Measurements from ENCODE around the gene GRK5.
A peak's percentile ranks its signal among the peaks of the same experiment; 100 is the strongest.
"Not testable (repeated sequence)": the region's sequence is repeated elsewhere in the genome, so short reads cannot be mapped to it uniquely, and the experiment has no call there.

Gene GRK5

GRCh38 chr10:119427263-119427864 lies 220.0 kb downstream of the GRK5 start:
- FAIRE-seq (no peak), DNase-seq (ENCODE audit: insufficient read length, low spot score) (no peak)

GRCh38 chr10:119428789-119429188 lies 221.4 kb downstream of the GRK5 start:
- FAIRE-seq: no peak

GRCh38 chr10:119429771-119430170 lies 222.4 kb downstream of the GRK5 start:
- DNase-seq (ENCODE audit: insufficient read length, low spot score): no peak
- FAIRE-seq: no peak

More at GRCh38 chr10:119428789-119429188, 221.4 kb downstream of the GRK5 start:
- no peak for DNase-seq (ENCODE audit: insufficient read length, low spot score)

DNA sequence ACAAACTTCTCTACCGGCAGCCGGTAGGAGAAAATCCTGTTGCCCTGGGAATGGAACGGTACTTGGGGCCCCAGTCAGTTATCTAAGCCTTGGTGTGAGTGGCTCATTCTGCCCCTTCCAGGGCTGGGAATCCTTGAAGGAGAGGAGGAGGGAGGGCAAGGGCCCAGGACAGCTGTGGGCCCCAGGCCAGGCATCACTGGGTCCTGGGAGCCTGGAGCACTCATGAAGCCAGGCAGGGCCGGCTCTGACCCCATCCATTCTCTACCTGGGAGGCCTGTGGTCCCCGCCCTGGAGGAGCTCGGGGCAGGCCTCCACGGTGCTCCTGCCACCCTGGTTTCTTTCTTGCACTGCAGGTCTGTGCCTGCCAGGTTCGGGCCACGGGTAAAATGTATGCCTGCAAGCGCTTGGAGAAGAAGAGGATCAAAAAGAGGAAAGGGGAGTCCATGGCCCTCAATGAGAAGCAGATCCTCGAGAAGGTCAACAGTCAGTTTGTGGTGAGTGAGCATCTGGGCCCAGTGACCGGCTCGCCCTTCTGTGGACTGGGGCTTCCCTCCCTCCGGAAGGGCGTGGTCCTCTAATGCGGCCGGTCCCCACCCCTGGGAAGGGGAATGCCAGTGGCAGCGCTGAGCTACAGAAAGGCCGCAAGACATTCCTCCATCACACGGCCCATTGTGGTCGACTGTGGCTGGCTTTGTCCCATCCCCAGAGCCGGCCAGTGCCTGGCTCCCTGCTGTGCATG lies 223.8 kb downstream of the GRK5 start:
- DNase-seq (ENCODE audit: insufficient read length, low spot score) (no peak), FAIRE-seq (no peak)

DNA sequence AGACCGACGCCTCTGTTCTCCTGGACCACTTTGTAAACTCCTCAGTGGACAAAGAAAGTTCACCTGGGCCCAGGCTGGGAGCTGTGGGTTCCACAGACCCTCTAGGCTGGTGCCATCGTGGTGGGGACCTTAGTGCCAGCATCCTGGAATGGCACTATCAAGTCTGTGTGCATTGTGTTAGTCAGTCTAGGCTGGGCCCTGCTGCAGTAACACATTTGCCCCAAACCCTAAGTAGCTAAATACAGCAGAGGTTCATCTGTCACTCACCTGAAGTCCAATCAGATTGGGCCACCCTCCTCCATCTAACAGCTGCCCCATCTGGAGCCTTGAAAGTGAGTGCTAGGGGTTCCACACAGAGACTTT lies 224.4 kb downstream of the GRK5 start:
- no peak for DNase-seq (ENCODE audit: insufficient read length, low spot score)
- no peak for FAIRE-seq

- DNase-seq (ENCODE audit: insufficient read length, low spot score); FAIRE-seq: not testable (repeated sequence)
Measured at GRCh38 chr10:119434942-119435341, 227.6 kb downstream of the GRK5 start.

DNA sequence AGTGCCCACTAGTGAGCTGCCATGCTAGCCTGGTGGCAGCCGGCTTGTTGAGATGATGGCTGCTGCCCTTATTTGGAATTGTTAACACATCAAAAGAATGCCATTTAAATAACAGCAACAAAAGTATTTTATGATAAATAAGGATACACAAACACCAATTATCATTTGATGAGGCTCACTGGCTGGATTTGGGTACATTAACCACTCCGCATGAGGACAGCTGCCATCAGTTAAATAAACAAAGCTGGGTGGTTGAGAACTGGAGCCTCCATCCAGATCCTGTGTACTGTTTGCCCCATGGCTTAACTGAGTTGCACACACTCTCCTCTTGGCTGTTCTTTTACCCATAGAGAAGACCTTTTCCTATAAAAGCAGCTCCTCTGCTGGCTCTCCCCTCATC lies 231.3 kb downstream of the GRK5 start:
- DNase-seq (ENCODE audit: insufficient read length, low spot score): no peak
- no peak for FAIRE-seq

DNA sequence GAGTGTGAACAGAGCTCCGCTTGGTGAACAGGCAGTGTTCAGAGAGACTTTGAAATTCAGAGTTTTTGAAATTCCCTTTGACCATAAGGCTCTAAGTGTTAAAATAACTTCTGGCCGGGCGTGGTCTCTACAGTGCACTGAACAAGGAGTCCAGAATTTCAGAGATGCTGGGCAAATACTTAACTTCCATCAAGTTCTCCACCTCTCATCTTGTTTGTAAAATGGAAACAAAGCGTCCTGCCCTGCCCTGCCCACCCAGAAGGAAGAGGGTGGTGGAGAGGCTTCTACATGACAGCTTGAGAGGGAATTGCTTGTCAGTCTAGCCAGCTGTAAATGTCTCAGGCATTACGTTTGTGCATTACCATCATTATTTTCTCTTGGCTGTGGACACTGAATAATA lies 232.6 kb downstream of the GRK5 start:
- no peak for DNase-seq (ENCODE audit: insufficient read length, low spot score)
- FAIRE-seq: no peak

DNA sequence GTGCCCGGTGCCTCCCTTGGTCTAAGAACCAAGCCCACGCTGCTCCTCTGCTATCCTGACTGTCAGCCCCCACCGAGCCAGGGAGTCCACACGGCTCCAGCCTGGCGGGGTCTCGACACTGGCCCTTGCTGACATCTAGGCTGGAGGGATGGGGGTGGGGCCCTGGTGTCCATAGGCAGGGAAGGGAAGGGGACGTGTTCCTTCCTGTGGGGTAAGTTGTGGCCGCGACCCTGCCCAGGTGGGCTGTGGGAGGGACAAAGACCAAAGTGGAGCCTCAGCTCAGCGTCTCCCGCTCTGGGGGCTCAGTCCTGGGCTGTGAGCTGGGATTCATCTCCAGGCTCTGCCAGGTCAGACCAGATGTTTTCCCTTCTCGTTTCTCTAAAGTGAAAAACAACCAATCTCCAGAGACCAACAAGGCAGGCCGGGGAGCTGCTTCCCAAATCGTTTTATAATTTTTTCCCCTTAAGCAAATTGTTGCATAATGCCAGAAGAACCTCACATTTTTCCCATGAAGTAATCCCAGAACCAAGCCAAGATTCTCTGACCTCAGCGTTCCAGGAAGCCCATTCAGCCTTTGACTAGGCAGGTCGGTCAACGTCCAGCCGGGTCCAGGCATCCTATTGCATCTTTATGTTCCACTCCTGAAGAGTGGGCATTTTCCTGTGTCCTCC lies 233.9 kb downstream of the GRK5 start:
- no peak for FAIRE-seq
- DNase-seq (ENCODE audit: insufficient read length, low spot score): no peak

DNA sequence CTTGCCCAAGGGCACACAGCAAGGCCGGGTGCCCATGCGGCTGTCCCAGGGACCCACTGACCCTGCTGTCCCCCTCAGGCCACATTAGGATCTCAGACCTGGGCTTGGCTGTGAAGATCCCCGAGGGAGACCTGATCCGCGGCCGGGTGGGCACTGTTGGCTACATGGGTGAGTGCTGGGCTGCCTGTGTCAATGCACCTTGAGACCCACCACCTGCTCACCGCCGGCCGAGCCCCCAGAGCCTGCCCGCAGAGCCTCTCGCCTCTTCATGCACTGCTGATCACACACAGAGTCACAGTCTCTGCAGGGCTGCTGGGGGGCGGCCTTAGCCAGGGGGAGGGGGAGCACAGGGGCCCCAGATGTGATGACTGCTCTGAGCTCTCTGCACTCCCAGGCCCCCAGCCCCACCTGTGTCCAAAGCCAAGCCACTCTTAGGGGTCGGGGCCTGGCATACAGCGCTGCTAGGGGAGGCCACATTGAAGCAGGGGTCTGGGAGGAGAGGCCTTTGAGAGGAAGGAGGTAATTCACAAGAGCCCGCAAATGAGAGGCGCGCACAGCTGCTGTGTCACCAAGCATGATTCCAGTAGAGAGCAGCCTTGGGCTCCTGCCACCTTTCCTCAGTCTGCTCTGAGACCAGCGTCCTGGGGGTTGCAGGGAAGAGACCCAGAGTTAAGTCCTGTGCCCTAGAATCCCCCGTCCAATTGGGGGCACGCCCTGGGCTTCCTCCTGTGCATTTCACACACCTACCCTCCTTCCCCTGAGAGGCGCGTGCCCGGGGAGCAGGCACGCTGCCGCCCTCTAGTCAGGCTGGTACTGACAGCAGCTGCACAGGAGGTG lies 234.8 kb downstream of the GRK5 start:
- FAIRE-seq: no peak
- DNase-seq (ENCODE audit: insufficient read length, low spot score): no peak

GRCh38 chr10:119442758-119443060 lies 235.3 kb downstream of the GRK5 start:
- FAIRE-seq (no peak), DNase-seq (ENCODE audit: insufficient read length, low spot score) (no peak)

GRCh38 chr10:119443441-119443840 lies 236.1 kb downstream of the GRK5 start:
- DNase-seq (ENCODE audit: insufficient read length, low spot score) (no peak), FAIRE-seq (no peak)

DNA sequence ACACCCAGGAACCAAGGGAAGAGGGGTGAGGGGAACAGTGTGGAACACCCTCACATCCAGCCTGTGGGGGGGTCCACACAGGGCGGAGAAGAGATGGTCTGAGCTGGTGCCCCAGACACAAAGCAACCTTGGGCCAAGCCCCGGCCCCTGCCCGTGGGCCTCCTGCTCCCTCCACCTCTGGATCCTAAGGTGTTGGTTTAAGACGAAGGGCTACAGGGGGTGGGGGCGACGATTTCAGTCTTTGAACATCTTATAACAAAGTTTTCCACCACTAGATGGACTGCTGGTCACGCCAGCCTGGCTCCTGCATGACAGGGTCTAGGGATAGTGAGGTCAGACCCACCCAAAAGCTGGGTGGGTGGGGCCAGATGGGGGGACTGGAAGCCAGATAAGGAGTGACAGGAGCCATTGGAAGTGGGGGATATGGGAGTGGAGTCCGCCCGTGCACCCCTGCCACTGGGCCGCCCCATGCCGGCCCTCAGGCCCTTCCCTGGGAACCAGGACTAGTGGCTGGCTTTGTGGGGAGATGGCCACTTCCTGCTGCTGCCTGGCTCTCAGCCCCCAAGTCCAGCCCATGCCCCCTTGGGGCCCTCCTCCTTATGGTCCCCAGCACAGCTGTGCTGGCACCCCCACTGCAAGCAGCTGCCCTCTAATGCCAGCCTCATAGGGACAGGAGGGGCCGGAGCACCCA lies 236.7 kb downstream of the GRK5 start:
- DNase-seq (ENCODE audit: insufficient read length, low spot score): no peak
- FAIRE-seq: no peak

DNA sequence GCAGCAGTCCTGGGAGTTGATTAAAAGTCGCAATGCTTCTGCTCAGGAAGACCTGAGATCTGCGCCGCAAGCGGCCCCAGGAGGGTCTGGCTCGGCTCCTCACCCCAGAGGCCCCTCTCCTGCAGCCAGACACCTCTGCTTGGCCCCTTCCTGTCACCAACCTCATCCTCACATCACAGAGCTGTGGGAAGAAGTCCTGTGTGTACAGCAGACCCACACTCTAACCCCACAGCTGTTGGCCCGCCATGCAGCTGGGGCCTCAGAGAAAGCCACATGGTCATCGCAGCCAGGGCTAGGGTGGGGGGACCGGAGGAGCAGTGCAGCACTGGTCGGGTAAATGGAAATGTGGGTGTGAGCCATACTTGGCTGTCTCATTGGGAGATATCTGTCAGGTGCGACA lies 237.5 kb downstream of the GRK5 start:
- DNase-seq (ENCODE audit: insufficient read length, low spot score): no peak
- FAIRE-seq: no peak

- no peak for FAIRE-seq
- peak; percentile 78 for DNase-seq (ENCODE audit: insufficient read length, low spot score)
Measured at GRCh38 chr10:119445311-119445934, 238.1 kb downstream of the GRK5 start.

GRCh38 chr10:119445935-119446317 lies 238.6 kb downstream of the GRK5 start:
- FAIRE-seq: no peak
- no peak for DNase-seq (ENCODE audit: insufficient read length, low spot score)

- FAIRE-seq (no peak), DNase-seq (ENCODE audit: insufficient read length, low spot score) (no peak)
Measured at GRCh38 chr10:119446441-119447277, 239.3 kb downstream of the GRK5 start.

DNA sequence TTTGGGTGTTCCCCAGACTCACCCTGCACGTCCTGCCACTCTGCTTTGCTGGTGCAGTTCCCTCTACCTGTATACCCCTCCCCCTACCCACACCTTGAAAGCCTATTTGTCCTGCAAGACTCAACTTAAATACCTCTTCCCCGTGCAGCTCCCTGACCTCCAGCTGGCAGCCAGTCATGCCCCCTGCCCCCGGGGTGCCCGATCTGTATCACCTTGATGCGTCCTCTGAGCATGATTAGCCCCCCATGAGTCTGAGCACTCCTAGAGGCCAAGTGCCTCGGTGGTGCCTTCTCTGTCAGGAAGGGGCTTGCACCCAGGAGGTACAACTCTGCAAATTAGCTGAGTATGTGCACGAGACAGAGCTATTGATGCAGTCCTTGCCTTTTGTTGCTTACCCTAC lies 240.1 kb downstream of the GRK5 start:
- DNase-seq (ENCODE audit: insufficient read length, low spot score) (no peak), FAIRE-seq (no peak)

- FAIRE-seq (no peak), DNase-seq (ENCODE audit: insufficient read length, low spot score) (no peak)
Measured at GRCh38 chr10:119447823-119448546, 240.6 kb downstream of the GRK5 start.
